ENCODE measurements around the gene CPAMD8.

GRCh38 chr19:17061691-17062090, 35.1 kb upstream of the CPAMD8 start:
- TF ChIP-seq SUZ12 (IDR thresholded peaks at IDR 0.05; ENCODE audit: extremely low read depth, insufficient read depth, insufficient read length) (no peak), ZNF274 (IDR thresholded peaks at IDR 0.05; ENCODE audit: low read depth, low read length) (no peak)
